GM18951 (cell line): ENCODE results near the gene MAP7D2.

Source experiments
- POLR2A ChIP-seq: IDR thresholded peaks from 4 replicates; pipeline ENCODE4 v1.6.1; 2011; ENCODE audit warnings: mild to moderate bottlenecking; ENCODE audit not compliant: insufficient read length, insufficient read depth; ENCODE audit errors: extremely low read depth
- in situ Hi-C: fragments of 300-500 bp; cut with MboI; formaldehyde crosslinking; loops from one replicate; pipeline ENCODE4 v1.12.0; 2022; ENCODE audit warnings: low sequenced_read_pairs, mixed read lengths, inconsistent platforms; ENCODE audit not compliant: unreplicated experiment

Gene MAP7D2

DNA sequence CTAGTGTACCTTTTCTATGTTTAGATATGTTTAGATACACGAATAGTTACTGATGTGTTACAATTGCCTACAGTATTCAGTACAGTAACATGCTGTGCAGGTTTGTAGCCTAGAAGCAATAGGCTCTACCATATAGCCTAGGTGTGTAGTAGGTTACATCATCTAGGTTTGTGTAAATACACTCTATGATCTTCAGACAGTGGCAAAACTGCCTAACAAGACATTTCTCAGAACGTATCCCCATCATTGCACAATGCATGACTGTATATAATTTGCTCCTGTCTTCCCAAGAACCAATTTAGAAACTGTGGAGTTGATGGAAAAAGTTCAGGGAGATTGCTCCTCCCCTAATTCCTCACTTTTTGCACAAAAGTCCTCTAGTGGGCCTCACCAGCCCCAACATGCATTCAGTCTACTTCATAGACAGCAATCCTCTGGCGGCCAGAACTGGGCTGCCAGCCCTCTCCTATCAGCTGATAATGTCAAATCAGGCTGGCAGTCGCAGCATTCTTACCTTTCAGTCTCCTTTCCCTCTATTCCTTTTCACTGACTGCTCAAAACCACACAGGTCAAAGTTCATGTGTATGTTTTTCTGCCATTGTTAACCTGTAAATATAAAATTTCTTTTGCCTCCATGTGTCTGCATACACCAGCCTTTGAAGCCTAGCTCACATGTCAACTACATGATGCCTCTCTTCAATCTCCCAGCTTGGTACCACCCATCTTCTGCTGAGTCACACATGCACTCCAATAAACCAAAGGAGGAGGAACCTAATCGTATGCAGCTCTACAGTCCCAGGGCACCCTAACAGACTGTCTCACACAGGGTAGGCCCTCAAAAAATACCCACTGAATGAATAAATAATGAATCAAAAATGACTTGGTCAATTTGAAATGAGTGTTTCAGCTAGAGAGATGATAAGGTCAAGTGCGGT lies 157.9 kb downstream of the MAP7D2 start:
- in situ Hi-C loops: no loop called here
- no peak for TF ChIP-seq POLR2A

DNA sequence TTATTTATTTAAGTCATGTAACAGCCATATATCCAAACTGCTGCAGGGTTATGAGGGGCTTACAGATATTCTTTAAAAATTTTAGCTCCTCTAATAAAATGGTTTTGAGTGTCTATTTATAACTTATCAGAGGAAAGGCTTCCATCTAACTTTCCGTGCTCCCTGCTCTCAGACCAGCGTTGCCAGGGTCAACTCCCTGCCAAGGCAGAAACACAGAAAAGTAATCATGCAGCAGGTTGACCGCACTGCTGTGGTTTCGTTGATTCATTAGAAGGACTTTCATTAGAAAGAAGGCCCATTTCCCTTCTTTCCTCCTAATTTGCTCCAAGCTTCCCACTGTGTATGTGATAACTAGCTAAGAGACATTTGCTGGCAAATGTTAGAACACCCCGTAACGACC lies 159.8 kb downstream of the MAP7D2 start:
- no peak for TF ChIP-seq POLR2A

More for the DNA sequence above, 159.8 kb downstream of the MAP7D2 start:
- in situ Hi-C loops: no loop called here
